GM12892 (cell line): ENCODE data around the gene CRACR2A.

Experiments used
- POLR2A ChIP-seq: IDR thresholded peaks from 2 replicates; pipeline ENCODE4 v1.6.1; 2011; ENCODE audit warnings: low read depth, low read length, control low read depth
- POLR2AphosphoS5 ChIP-seq: IDR thresholded peaks from 2 replicates; pipeline ENCODE4 v1.6.1; 2011; ENCODE audit warnings: low read depth, low read length, control low read depth
- TAF1 ChIP-seq: IDR thresholded peaks from 2 replicates; pipeline ENCODE4 v1.6.1; 2011; ENCODE audit warnings: low read depth, mild to moderate bottlenecking, control low read depth, low read length, borderline replicate concordance

DNA sequence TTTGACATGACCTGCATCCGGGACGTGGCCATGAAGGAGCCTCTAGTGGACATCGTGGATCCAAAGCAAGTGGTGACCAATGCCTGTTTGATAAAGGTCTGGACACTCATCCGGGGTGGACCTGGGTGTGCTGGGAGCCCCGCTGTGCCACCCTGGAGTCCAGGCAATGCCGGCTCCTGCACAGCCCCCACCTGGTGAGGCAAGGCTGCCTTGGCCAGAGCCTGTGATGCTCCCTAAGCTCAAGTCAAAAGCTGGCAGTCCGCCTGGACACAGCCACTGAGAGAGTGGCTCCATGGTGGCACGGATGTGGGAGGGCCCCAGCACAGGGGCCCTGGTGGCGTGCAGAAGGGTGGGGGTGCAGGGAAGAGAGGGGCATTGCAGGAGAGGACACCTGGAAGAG is 176.0 kb downstream of the CRACR2A start:
- TF ChIP-seq POLR2A (no peak), POLR2AphosphoS5 (no peak), TAF1 (no peak)
